ENCODE results near the gene RPS28. TPM values are rescaled to one million over a fixed set of nuclear protein-coding genes. Genes with fewer than 3 reads are reported as not detected.
"Not testable (repeated sequence)": the region's sequence is repeated elsewhere in the genome, so short reads cannot be mapped to it uniquely, and the experiment has no call there.

RPS28 gene
- polyA plus RNA-seq, 1 donor = 697 TPM

DNA sequence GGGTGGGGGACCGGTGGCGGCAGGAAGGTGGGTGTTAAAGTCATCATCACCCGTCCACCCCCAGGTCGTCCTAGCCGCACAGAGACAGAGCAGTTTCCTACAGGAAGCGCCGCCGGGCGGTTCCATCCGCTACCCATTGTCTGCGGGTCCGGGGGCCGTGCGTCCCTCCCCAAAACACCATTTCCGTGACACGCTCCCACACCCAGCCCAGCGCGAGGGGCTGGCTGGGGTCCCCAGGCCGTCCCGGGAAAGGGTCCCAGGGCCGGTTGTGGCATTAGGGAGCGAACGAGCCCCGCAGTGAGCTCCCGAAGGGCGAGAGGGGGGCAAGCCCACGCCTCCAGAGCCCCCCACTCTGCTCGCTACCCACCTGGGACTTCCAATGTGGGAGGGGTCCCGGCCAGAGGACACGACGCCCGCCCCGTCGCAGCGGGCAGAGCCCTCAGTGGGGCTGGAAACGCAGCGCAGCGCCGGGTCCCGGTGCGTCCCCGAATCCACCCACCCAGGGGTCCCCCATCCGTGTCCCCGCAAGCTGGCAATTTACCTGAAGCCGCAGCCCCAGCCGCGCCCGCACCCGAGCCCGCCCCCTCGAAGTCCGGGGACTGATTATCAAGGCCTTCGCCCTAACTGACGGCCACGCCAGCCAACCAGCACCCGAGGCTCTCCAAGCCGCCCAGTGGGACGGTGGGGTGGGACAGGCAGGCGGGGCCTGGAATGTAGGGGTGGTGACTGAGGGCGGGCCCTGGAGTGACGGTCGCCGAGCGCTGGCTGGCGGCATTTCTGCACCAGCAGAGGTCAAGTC is 21.6 kb downstream of the RPS28 start, which contains the start of gene KANK3:
Gene KANK3 (minus strand): TSS at position 579 of the 799 bp plus-strand sequence. CDS start 5,434 bp downstream, outside the sequence.
- DNase-seq (ENCODE audit: low read depth) = no peak

GRCh38 chr19:8343483-8343844 is 22.2 kb downstream of the RPS28 start:
- no peak for DNase-seq (ENCODE audit: low read depth)

DNA sequence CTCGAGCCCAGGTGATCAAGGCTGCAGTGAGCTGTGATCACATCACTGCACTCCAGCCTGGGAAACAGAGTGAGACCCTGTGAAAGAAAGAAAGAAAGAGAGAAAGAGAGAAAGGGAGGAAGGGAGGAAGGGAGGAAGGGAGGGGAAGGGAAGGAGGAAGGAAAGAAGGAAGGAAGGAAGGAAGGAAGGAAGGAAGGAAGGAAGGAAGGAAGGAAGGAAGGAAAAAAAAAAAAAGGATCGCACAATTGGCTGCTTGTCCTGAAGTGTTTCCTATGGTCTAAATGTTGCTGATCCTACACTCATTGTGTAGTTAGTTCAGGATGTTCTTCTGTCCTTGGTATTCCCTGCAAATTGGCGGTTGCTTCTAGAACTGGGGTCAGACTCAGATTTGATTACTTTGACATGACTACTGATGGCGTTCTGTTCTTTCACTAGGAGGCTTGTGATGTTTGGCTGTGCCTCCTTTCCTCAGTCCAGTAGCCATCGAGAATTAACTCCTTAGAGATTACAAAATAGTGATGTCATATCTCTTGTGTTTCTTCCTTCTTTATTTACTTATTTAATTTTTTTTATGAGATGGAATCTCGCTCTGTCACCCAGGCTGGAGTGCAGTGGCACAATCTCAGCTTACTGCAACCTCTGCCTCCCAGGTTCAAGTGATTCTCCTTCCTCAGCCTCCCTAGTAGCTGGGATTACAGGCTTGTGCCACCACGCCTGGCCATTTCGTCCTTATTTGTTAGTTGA is 28.5 kb downstream of the RPS28 start:
- DNase-seq (ENCODE audit: low read depth) = not testable (repeated sequence)

- no peak for DNase-seq (ENCODE audit: low read depth)
These were observed 31.0 kb downstream of the RPS28 start for GRCh38 chr19:8352134-8352827.

DNA sequence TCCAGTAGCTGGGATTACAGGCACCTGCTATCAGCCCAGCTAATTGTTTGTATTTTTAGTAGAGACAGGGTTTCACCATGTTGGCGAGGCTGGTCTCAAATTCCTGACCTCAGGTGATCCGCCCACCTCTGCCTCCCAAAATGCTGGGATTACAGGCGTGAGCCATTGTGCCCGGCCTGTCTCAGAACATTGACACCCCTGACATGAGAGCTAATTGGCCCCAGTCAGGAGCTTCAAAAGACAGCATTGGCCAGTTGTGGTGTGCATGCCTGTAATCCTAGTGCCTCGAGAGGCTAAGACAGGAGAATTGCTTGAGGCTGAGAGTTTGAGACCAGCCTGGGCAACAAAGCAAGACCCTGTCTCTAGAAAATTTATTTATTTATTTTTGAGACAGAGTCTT is 31.5 kb downstream of the RPS28 start:
- DNase-seq (ENCODE audit: low read depth) = not testable (repeated sequence)

GRCh38 chr19:8355631-8356402 is 34.5 kb downstream of the RPS28 start:
- DNase-seq (ENCODE audit: low read depth) = no peak

DNA sequence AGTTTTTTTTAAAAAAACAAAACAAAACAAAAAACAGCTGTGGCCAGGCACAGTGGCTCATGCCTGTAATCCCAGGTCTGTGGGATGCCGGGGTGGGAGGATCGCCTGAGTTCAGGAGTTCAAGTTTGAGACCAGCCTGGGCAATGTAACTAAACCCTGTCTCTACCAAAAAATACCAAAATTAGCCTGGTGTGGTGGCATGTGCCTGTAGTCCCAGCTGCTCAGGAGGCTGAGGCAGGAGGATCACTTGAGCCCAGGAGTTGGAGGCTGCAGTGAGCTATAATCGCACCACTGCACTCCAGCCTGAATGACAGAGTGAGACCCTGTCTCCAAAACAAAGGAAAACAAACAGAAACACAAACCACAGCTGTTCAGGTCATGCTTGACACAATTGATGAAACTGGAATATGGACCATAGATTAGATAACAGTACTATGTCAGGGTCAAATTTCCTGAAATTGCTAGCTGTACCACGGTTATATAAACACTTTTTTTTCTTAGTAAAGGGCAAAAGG is 35.8 kb downstream of the RPS28 start:
- DNase-seq (ENCODE audit: low read depth) = no peak

GRCh38 chr19:8358948-8359347 is 37.7 kb downstream of the RPS28 start:
- DNase-seq (ENCODE audit: low read depth) = no peak

DNA sequence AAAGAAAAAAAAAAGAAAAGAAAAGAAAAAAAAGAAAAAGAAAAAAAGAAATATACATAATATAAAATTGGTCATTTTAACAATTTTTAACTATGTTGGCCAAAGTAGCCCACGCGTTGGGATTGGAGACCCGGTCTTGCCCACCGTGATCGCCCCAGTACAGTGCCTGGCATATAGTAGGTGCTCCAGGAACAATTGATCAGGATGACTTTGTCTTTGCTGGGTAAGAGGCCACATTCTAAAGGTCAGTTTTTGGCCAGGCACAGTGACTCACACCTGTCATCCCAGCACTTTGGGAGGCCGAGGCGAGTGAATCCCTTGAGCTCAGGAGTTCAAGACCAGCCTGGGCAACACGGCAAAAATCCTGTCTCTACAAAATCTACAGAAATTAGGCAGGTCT is 38.9 kb downstream of the RPS28 start:
- no peak for DNase-seq (ENCODE audit: low read depth)

GRCh38 chr19:8361921-8362793 is 40.9 kb downstream of the RPS28 start:
- DNase-seq (ENCODE audit: low read depth) = no peak

- no peak for DNase-seq (ENCODE audit: low read depth)
These were observed 42.8 kb downstream of the RPS28 start, which contains the start of gene ANGPTL4 for GRCh38 chr19:8363803-8364771. Gene ANGPTL4 (plus strand): TSS chr19:8364155. CDS start chr19:8364322, 167 bp downstream.

- no peak for DNase-seq (ENCODE audit: low read depth)
These were observed 44.9 kb downstream of the RPS28 start for GRCh38 chr19:8366121-8366581.

DNA sequence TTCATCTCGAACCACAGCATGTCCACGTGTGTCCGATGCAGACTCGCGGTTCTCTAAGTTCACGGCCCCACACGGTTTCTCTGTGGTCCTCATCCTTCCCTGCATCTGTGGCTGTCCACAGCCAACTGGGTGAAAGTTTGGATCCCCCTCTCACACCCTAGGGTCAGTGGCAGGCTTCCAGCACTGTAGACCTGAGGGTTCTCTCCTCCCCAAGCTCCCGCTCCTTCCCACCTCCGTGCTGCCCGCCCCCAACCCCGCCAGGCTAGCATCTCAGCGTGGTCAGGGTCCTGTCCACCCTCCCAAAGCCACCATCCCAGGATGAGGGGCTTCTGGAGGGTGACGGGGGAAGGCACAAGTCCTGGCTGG is 45.6 kb downstream of the RPS28 start:
- no peak for DNase-seq (ENCODE audit: low read depth)

DNA sequence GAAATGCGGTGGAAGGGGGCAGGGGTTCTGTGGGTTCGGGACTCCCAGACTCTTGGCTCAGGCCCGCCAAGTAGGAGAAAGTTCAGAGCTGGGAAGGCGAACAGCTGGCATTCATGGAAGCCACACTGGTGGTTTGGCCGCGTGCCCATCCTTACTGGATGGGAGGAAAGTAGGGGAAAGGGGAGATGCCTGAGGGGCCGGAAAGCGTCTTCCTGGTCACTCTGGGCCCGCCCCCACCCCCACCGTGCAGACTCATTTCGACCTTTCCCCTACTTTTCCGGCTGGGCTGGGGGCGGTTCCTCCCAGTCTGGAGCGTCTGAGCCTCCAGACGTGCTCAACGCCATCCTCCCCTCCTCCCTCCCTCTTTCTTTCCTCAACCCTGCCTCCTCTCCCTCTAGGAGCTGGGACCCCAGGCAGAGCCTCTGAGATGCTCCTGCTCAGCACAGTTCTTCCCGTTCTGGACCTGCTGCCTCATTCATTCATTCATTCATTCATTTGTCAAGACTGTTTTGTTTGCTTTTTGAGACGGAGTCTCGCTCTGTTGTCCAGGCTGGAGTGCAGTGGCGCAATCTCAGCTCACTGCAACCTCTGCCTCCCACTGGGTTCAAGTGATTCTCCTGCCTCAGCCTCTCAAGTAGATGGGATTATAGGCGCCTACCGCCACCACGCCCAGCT is 46.2 kb downstream of the RPS28 start:
- DNase-seq (ENCODE audit: low read depth) = no peak

DNA sequence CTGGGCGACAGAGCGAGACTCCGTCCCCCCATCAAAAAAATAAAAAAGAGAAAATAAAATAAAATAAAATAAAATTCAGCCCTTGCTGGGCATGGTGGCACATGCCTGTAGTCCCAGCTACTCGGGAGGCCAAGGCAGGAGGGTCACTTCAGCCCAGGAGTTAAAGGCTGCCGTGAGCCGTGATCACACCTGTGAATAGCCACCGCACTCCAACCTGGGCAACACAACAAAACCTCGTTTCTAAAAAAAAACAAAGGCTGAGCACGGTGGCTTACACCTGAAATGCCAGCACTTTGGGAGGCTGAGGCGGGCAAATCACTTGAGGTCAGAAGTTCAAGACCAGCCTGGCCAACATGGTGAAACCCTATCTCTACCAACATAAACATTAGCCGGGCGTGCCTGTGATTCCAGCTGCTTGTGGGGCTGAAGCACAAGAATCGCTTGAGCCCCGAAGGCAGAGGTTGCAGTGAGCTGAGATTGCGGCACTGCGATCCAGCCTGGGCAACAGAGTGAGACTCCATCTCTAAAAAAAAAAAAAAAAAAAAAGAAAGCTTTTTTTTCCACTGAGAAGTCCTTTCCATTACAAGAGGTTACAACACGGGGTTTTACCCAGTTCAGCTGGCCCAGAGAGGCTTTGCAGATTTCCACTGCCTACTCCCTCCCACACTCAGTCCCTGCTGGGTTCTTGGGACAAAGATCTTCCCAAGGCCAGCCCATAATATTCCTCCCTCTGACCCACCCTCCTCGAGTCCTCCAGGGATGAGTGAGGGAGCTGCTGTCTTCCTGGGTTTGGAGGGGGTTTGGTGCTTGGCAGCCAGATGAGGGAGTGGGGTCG is 49.1 kb downstream of the RPS28 start:
- DNase-seq (ENCODE audit: low read depth) = no peak

GRCh38 chr19:8371011-8371804 is 49.9 kb downstream of the RPS28 start:
- no peak for DNase-seq (ENCODE audit: low read depth)

Measured in forelimb muscle (tissue), 1 donor.